GM18505 (cell line): Measurements from ENCODE around the gene ARHGAP4.

Source experiments
- ATAC-seq: cut with Tn5 transposase; IDR thresholded peaks from one replicate; pipeline ENCODE4 v1.9.1; 2021; ENCODE audit not compliant: unreplicated experiment
- POLR2A ChIP-seq: IDR thresholded peaks from 4 replicates; pipeline ENCODE4 v1.6.1; 2011; ENCODE audit warnings: borderline replicate concordance; ENCODE audit not compliant: insufficient read depth, insufficient read length; ENCODE audit errors: extremely low read depth

ARHGAP4 gene

DNA sequence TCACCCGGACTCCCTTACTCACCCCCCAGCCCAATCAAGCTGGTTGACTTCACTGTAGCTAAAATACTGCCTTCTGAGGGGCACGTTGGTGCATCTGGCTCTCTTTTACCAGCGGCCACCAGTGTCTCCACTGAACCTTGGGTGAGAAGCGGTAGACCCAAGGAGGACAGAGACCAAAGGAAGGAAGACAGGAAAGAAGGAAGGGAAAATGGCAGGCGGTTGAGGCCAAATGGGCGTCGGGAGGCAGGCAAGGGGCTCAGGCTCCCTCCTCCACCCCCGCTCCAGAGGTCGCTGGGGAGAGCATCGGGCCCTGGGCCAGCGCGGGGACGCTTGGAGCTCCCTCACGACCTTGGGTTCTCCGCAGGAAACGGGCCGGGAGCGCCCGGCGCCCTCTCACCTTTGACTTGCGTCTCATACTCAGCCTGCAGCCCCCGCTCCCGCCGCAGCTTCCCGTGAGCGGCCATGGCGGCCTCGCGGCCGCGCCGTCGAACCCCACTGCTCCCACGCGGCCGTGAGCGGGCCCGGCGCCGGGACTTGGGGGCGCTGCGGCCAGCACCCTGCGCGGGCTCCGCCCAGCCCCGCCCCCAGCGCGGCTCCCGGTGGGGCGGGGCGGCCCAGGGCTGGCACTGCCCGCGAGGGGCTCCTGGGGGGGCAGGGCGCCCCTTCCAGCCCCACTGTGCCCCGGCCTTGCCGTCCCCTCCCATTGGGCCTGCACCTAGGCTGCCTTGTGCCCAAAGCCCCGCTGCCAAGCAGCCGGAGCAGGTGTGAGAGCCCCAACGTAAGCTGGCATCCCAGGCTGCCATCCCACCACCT is at the start of gene ARHGAP4:
Gene ARHGAP4 (minus strand): TSS at position 526 of the 813 bp plus-strand sequence. CDS start 62 bp downstream, at position 464.
- no peak for ATAC-seq

GRCh38 chrX:153974726-153975286 is 48.7 kb upstream of the ARHGAP4 start:
- no peak for TF ChIP-seq POLR2A

More for the DNA sequence above, at the start of gene ARHGAP4:
- peak; percentile 15 for TF ChIP-seq POLR2A

DNA sequence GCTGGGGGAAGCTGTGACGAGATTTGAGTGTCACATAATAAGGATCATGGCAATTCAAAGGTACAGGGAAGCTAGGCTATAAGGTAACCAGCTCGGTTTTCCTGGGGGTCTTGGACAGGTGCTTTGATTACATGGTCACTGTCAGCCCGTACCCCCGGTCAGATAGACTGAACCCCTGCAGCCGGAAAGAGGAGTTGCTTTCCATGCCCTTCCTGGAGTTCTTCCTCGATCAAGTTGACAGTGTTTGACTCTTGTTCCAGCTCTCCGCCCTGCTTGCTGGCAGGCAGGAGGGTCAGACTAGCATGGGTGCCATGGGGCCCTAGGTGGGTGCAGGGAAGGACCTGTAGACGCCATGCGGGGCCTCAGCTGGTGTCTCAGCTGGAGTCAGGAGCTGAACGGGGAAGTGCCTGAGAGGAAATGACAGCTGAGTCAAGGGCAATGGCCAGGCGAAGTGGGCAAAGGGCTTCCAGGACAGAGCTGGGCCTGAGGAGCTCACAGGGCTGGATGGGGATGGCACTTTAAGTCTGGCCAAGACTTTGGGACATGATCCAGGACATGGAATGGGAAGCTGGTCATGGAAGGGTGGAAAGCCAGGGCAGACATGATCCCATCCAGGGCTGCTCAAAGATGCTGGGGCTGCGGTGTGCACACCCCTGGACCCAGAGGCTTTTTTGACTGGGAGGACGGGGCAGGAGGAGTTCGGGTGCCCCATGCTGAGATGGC is 48.1 kb upstream of the ARHGAP4 start:
- ATAC-seq = no peak
- TF ChIP-seq POLR2A = no peak

More at GRCh38 chrX:153974726-153975286, 48.7 kb upstream of the ARHGAP4 start:
- no peak for ATAC-seq

DNA sequence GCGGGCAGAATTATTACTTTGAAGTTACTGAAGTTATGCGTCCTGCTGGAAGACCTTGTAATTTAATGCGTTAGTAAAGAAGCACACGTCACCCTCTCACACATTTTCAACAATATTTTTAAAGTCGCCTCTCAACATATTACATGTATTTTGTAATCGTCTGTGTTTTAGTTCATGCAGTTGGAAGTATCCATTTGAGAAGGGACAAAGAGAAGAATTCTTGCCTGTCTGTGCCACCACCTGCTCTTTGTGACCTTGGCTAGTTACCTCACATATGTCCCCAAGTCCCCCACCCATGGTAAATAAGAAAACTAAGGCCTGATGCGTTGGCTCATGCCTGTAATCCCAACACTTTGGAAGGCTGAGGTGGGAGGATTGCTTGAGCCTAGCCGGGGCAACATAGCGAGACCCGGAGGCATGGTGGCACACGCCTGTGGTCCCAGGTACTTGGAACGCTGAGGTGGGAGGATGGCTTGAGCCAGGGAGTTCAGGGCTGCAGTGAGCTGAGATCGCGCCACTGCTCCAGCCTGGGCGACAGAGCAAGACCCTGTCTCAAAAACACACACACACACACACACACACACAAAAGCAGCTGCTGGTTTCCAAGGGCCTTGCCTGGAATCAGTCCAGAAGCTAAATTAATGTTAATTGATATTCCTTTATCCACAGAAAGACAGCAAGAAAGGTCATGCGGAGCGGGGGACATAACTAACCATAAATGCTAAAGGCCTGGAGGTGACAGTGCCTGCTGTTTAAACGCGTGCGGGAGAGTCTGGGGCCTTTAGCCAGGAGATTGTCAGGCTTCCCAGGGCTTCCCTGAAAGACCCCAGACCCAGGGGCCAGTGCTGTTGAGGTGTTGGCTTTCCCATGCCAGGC is 47.3 kb upstream of the ARHGAP4 start:
- TF ChIP-seq POLR2A = no peak
- ATAC-seq = no peak

DNA sequence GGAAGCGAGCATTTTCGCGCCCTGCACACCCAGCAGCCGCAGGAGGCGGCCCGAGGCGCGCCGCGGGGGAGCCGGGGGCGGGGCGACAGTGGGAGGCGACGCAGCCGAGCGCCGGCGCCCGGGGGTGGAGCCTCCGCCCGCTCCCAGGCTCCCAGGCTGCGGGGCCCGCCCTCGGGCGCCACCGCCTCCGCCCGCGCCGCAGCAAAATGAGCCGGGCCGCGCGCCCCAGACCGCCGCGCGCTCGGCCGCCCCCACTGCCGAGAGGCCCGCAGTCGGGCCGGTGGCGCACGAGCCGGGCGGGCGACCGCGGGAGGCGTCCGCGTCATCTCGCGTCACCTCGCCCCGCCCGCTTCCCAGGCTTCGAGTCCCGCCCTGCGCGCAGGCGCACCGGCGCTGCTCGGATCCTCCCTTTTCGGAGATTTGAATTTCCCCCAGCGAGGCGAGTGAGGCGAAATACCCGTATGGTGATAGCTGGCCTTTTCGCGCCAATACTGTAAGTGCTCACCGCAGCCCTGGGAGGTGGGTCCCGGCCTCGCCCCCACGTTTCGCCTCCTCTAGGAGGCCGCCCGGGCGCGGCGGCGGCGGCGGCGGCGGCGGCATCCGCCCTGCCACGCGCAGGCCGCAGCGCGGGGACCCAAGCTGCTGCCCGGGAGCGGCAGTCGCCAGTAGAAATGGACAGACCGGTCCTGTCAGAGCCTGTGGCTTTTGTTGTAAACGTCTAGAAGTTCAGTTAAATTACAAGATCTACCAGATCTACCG is 46.5 kb upstream of the ARHGAP4 start, which contains the start of gene TMEM187:
Gene TMEM187 (plus strand): TSS at position 387 of the 759 bp plus-strand sequence. CDS start 9,309 bp downstream, outside the sequence.
- ATAC-seq = peak; percentile 59
- peak; percentile 48 for TF ChIP-seq POLR2A

DNA sequence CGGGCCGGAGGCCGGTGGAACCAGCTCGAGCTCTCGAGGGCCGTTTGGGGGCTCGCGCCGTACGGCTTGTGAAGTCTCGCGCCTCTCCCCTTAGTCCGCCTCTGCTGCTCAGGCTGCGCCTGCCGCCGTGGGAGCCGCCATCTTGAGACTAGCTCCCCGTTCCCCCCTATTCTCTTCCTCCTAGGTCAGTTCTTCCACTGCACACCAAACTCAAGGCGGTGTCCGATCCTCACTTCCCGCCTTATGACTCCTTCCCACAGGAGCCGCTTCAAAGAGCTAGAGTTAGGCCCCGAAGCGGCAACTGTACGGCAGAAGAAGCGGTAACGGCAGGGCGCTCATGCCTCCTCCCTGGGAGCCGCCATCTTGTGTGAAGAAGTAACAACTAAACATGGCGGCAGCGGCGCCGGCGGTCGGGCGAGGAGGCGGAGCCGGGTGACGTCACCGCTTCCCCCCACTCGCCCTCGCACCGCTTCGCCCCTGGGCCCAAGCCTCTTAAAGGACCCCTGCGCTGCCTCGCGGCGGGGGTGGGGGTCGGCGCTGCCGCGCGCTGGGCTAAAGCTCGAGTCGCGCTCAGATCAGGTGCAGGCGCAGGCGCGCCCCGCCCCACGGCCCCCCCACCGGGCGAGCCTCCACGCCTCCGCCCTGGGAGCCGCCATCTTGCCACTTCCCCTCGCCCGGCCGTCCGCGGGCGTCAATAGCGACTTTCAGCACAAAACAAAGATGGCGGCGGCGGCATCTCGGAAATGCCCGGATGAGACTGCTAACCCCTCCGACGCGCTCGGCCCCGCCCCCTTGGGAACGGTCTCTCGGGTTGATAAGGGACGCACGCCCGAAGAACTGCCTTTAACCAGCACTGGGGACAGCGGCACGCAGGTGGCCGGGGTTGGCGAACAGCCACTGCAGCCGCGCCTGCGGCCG is 45.6 kb upstream of the ARHGAP4 start, which contains the start of gene HCFC1:
Gene HCFC1 (minus strand): TSS at position 369 of the 918 bp plus-strand sequence. CDS start 978 bp downstream, outside the sequence.
- peak; percentile 47 for ATAC-seq
- peak; percentile 36 for TF ChIP-seq POLR2A

- peak; percentile 65 for TF ChIP-seq POLR2A
- ATAC-seq = peak; percentile 44
These were observed 45.0 kb upstream of the ARHGAP4 start for GRCh38 chrX:153971124-153971449.

- TF ChIP-seq POLR2A = no peak
- ATAC-seq = peak; percentile 2
These were observed 44.5 kb upstream of the ARHGAP4 start for GRCh38 chrX:153970357-153971123.

DNA sequence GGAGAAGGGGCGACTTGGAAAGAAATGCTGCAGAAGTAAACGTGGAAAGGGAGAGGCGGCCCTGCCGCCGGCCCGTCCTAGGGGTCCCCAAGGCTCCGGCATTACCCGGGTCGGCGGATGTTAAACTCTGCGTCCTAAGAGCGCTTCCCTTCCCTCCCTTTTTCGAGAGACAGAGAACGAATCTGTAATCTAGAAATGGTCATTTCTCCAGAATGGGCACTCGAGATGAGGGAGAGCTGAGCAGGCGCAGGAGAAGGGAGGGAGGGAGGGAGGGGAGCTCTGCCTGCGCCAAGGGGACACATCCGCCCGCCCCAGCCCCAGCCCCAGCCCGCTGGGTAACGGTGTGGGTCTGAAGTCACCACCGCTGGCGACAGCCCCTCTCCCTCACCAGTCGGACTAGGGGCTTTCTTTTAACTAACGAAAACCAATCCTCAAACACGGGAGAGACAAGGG is 43.9 kb upstream of the ARHGAP4 start:
- no peak for ATAC-seq
- no peak for TF ChIP-seq POLR2A

- no peak for TF ChIP-seq POLR2A
- ATAC-seq = no peak
These were observed 43.2 kb upstream of the ARHGAP4 start for GRCh38 chrX:153969125-153969903.
